ENCODE data around the gene RSAD2.

DNA sequence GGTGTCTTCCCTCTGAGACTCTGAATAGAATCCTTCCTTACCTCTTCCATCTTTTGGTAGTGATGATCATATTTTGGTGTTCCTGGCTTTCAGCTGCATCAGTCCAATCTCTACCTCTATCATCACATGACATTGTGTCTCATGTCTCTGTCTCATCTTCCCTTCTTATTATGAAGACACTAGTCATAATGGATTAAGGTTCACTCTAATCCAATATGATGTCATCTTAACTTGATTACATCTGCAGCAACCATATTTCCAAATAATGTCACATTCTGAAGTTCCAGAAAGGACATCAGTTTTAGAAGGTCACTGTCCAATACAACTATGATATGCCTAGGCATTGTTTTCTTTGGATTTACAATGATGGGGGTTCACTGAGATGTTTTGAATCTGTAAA, 43.4 kb upstream of the RSAD2 start:
- TF ChIP-seq, protein P1, sequence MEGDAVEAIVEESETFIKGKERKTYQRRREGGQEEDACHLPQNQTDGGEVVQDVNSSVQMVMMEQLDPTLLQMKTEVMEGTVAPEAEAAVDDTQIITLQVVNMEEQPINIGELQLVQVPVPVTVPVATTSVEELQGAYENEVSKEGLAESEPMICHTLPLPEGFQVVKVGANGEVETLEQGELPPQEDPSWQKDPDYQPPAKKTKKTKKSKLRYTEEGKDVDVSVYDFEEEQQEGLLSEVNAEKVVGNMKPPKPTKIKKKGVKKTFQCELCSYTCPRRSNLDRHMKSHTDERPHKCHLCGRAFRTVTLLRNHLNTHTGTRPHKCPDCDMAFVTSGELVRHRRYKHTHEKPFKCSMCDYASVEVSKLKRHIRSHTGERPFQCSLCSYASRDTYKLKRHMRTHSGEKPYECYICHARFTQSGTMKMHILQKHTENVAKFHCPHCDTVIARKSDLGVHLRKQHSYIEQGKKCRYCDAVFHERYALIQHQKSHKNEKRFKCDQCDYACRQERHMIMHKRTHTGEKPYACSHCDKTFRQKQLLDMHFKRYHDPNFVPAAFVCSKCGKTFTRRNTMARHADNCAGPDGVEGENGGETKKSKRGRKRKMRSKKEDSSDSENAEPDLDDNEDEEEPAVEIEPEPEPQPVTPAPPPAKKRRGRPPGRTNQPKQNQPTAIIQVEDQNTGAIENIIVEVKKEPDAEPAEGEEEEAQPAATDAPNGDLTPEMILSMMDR (IDR thresholded peaks at IDR 0.05) = no peak
- TF ChIP-seq EP300 (IDR thresholded peaks at IDR 0.05) = no peak
- no peak for TF ChIP-seq POLR2A (IDR thresholded peaks at IDR 0.05)
